ENCODE measurements around the gene ACAA1.

DNA sequence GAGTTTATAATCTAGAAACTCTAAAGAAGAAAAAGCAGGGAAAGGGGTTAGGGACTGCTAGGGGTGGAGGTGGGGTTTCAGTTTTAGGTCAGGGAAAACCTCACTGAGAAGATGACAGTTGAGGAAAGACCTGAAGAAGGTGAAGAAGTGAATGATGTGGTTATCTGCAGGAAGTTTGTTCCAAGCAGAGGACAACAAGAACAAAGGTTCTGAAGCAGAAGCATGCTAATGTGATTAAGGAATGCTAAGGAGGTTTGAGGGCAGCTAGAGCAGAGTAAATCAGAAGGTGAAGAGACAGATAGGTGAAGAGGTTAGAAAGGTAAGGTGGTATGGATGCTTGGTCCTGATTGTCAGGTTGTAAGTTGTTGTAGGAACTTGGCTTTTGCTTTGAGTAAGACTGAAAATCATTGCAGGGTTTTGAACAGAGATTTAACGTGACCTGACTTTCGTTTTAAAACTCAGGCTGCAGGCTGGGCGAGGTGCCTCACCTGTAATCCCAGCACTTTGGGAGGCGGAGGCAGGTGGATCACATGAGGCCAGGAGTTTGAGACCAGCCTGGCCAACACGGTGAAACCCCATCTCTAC is 37.0 kb upstream of the ACAA1 start:
- TF ChIP-seq GATA2 (IDR thresholded peaks at IDR 0.05; ENCODE audit: low read depth, low read length): no peak
- no peak for TF ChIP-seq GATA3 (IDR thresholded peaks at IDR 0.05; ENCODE audit: low read depth, low read length)

Data from SH-SY5Y (cell line).